ENCODE measurements around the gene KIFBP. TPM values are rescaled to one million over a fixed set of nuclear protein-coding genes. Genes with fewer than 3 reads are reported as not detected.
A peak's percentile ranks its signal among the peaks of the same experiment; 100 is the strongest.

KIFBP gene
- total and polyA plus RNA-seq, 9 of the 15 experiments (the other 6 are each of a cell fraction or from before 2014, with no cell fraction given) = 5.6 to 23.2 (median 14.8) TPM

GRCh38 chr10:69047111-69047832 lies 58.7 kb downstream of the KIFBP start:
- BruUV-seq (replicated peaks) = no TSS peak
- FAIRE-seq (no peak), ATAC-seq (no peak), DNase-seq (ENCODE audit: extremely low read depth in 1 of 4, low spot score in 3 of 4) (no peak)
- peak overlapping the region; percentile 43; the same call in 1 of the 2 replicates for H2AFZ ChIP-seq (ENCODE audit: low read depth, low read length)
- no peaks in the 10 kb centered on the region for H3K79me2 ChIP-seq (ENCODE audit: control insufficient read depth, insufficient read depth, low read length)
- no peaks in the 10 kb centered on the region for H3K27me3 ChIP-seq (ENCODE audit: control insufficient read depth in 2 of 2, insufficient read depth in 2 of 2, low read length in 2 of 2)
- H3K4me1 ChIP-seq (replicated peaks in 1 of 2; ENCODE audit: control insufficient read depth in 2 of 2, insufficient read depth in 2 of 2, low read length in 2 of 2) = peaks cover 11 to 22% of the 10 kb centered on the region in 2 experiments; a peak in 4 of 5 replicates
- 59% methylated on average over 4 of the region's 4 CpGs for WGBS (ENCODE audit: insufficient coverage, low coverage, missing lambda C conversion rate)
- H3K27ac ChIP-seq (ENCODE audit: extremely low read depth, low read depth, low read length) = no peak overlapping the region
- H3K9me3 ChIP-seq (replicated peaks; ENCODE audit: control insufficient read depth, insufficient read depth, low read depth, low read length) = no peaks in the 10 kb centered on the region
- no peaks in the 10 kb centered on the region for H4K20me1 ChIP-seq (replicated peaks; ENCODE audit: control insufficient read depth, insufficient read depth, low read length)
- H3K4me2 ChIP-seq (ENCODE audit: insufficient read depth, low read length) = no peak overlapping the region
- H3K9me1 ChIP-seq (ENCODE audit: control insufficient read depth, insufficient read depth, low read length) = no peaks in the 10 kb centered on the region
- ChIA-PET CTCF (ENCODE audit: low intra/inter-chr PET ratio) (no interaction called here), POLR2A (interaction anchor here (1.2 to 1.6 kb wide), 3 partner anchors 8 to 10 kb away, joined by 3 to 4 read pairs (median 3); no protein-coding TSS in a partner anchor)
- no peak overlapping the region for H3K9ac ChIP-seq (ENCODE audit: insufficient read depth in 1 of 2, low read depth in 2 of 2, low read length in 2 of 2)
- no peaks in the 10 kb centered on the region for H3K36me3 ChIP-seq (ENCODE audit: control insufficient read depth, insufficient read depth, low read length)
- H3K4me3 ChIP-seq = no peak overlapping the region
- intact Hi-C loops (cut with micrococcal nuclease) (no loop called here), in situ Hi-C loops (cut with MboI) (no loop called here)
- no peak for TF ChIP-seq MTA2 (IDR thresholded peaks at IDR 0.05; ENCODE audit: low read depth)
- TF ChIP-seq CHD7 (IDR thresholded peaks at IDR 0.05; ENCODE audit: low read depth, low read length) = no peak
- no peak for TF ChIP-seq FOXJ2 (tag; IDR thresholded peaks at IDR 0.05)
- no peak for TF ChIP-seq ZNF347 (CRISPR knock-in tag; IDR thresholded peaks at IDR 0.05; ENCODE audit: low read depth)
- TF ChIP-seq TEAD2 (tag; IDR thresholded peaks at IDR 0.05) = no peak
- no peak for TF ChIP-seq ZNF77 (CRISPR knock-in tag; IDR thresholded peaks at IDR 0.05)
- no peak for TF ChIP-seq E4F1 (CRISPR knock-in tag; IDR thresholded peaks at IDR 0.05; ENCODE audit: borderline replicate concordance)

Data from K562 (cell line).